CD4-positive, alpha-beta T cell treated with Interleukin-2 at 100 ng/mL for 4 hours (primary cell): ENCODE measurements around the gene TSNAX.
"Not testable (repeated sequence)": the region's sequence is repeated elsewhere in the genome, so short reads cannot be mapped to it uniquely, and the experiment has no call there.

Experiments used
- DNase-seq: peaks from one replicate; pipeline ENCODE4 v3.0.0-alpha.2; 2020; ENCODE audit warnings: low spot score

The TSNAX gene, protein sequence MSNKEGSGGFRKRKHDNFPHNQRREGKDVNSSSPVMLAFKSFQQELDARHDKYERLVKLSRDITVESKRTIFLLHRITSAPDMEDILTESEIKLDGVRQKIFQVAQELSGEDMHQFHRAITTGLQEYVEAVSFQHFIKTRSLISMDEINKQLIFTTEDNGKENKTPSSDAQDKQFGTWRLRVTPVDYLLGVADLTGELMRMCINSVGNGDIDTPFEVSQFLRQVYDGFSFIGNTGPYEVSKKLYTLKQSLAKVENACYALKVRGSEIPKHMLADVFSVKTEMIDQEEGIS

DNA sequence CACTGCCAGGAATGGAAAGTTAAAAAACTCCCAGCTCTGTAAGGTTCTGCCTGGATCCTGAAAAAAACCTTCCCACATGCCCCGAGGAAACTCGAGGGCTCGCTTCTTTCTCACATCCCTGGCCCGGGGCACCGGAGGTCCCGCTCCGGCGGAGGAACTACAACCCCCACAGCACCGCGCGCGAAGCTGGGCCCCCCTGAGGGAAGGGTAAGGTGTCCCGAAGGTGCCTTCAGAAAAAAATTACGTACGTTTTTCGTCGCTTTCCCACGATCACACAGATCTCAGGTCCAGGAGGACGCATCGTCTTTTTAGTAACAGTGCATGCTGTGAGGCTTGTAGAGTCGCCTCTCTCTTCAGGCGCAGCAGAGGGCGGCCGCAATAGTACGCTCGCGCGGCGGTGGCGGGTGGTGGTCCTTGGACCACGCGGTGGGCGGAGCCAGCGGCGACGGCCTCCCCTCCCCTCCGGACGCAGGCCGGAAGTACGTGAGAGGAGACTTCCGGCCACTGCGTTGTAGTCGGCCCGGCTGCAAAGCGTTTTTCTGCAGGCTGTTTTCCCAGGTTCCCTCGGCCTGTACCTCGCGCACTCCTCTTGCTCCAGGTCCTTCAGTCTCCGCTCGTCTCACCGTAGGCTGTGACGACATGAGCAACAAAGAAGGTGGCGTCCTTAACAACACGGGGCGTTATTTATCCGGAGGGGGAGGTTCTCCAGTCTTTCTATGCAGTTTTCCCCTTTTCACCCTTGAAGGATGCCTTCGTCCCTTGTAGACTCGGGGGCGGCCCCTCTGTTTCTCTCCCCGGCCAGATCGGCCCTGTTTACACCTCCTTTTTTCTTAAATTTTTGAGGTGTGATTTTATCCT, at the start of gene TSNAX:
TSNAX (plus strand) TSS at position 498 of the 858 bp plus-strand sequence; CDS start at position 640, 142 bp downstream.
- peak; percentile 90 for DNase-seq

- no peak for DNase-seq
Measured at GRCh38 chr1:231478811-231479210, 49.7 kb upstream of the TSNAX start.

GRCh38 chr1:231480008-231480407, 48.5 kb upstream of the TSNAX start:
- no peak for DNase-seq

DNA sequence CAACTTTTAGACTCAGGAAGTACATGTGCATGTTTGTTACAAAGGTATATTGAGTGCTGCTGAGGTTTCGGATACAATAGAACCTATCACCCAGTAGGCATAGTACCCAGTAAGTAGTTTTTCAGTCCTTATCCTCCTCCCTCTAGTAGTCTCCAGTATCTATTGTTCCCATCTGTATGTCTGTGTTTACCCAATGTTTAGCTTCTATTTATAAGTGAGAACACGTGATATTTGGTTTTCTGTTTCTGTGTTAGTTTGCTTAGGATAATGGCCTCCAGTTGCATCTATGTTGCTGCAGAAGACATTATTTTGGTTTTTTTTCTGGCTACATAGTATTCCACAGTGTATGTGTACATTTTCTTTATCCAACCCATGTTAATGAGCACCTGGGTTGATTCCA, 47.2 kb upstream of the TSNAX start:
- no peak for DNase-seq

GRCh38 chr1:231485029-231485784, 43.3 kb upstream of the TSNAX start:
- no peak for DNase-seq

DNA sequence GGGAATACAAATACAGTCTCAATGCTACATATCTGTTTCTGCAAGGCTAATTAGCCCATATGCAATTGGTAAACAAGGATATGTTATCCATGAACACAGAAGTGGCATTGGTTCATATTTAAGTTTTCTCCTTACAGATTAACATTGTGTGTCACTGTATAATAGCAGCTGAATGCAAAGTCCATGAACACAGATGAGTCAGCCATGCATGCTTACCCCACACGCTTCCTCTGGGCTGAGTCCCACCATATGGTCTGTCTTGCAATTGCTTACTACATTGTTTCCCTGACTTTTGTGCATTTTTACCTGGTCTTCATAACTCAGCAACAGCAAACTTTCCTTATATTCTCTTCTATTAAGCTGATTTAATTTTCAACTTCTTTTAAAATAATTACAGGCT, 41.5 kb upstream of the TSNAX start:
- no peak for DNase-seq

GRCh38 chr1:231487910-231488309, 40.6 kb upstream of the TSNAX start:
- no peak for DNase-seq

DNA sequence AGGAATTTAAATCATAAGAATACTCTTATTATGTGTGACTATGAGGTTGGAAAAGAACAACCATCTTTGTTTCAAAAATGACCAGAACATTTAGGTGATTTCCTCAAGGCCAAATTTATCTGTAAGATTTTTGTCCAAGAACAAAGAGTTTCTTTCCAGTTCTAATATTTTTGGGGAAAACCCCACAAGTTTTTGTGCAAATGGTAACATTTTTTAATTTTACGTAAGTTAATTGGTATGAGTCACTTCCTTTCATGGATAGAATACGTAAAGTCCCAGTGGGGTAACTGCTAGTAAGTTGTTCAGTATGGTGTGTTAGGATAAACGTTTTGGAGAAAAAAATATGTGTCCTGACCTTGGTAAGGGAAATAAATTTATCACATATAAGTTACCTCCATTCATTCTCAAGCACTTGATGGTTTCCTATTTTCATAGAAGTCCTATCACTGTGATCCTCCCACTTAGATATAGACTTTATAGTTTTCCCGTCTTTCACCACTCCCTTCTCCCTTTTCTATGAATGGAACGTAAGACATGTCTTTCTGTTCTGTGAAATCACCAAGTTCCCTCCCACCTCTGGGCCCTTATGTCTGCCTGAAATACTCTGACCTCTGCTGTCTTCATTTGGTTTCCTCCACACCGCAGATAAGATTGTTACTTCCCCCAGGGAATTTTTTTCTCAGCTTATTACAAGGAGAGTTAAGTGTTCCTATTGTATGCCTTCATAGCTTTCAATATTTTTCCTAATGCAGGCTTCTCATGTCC, 34.9 kb upstream of the TSNAX start:
- no peak for DNase-seq

DNA sequence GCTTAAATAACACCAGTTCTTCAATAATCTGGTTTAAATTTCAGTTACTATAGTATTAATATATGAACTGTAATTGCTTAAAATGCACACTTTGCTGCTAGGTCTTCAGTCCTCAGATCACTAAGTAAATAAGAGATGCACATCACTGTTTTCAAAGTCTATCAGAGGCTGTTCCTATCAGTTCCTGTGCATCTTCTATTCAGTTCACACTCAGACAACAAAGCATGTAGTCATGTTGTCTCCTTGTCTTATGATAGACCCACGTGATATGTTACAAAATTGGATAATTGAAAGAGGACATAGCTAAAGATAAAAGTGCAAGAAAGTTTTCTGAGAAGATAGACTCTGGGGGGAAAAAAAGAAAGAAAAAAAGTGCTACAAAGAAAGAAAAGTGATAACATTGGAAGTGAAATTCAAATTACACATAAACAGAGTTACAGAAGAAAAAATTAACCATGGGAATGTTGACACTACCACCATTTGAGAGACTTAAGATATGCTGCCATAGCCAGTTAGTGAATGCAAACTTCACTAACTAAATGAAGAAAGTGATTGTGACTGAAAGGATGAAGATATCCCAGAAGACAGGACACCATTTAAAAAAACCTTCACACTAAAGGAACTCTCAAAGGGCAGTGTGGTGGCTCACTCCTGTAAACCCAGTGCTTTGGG, 33.9 kb upstream of the TSNAX start:
- DNase-seq = no peak

GRCh38 chr1:231497629-231498152, 30.8 kb upstream of the TSNAX start:
- DNase-seq = no peak

DNA sequence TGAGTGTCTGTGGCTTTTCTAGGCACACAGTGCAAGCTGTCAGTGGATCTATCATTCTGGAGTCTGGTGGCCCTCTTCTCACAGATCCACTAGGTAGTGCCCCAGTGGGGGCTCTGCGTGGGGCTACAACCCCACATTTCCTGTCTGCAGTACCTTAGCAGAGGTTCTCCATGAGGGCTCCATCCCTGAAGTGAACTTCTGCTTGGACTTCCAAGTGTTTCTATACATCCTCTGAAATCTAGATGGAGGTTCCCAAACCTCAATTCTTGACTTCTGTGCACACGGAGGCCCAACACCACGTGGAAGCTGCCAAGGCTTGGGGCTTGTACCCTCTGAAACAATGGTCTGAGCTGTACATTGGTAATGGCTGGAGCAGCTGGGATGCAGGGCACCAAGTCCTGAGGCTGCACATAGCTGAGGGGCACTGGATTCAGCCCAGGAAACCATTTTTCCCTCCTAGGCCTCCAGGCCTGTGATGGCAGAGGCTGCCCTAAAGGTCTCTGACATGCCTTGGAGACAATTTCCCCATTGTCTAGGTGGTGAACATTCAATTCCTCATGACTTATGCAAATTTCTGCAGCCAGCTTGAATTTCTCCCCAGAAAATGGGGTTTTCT, 29.2 kb upstream of the TSNAX start:
- no peak for DNase-seq

GRCh38 chr1:231500666-231501065, 27.8 kb upstream of the TSNAX start:
- no peak for DNase-seq

DNA sequence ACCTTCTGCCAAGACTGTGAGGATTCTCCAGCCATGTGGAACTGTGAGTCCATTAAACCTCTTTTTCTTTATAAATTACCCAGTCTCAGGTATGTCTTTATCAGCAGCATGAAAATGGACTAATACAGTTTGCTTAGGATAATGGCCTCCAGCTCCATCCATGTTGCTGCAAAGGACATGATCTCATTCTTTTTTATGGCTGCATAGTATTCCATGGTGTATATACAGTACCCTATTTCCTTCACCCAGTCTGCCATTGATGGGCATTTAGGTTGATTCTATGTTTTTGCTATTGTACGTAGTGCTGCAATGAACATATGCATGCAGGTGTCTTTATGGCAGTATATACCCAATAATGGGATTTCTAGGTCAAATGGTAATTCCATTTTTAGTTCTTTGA, 25.3 kb upstream of the TSNAX start:
- DNase-seq = not testable (repeated sequence)

GRCh38 chr1:231507476-231508355, 20.8 kb upstream of the TSNAX start:
- no peak for DNase-seq

DNA sequence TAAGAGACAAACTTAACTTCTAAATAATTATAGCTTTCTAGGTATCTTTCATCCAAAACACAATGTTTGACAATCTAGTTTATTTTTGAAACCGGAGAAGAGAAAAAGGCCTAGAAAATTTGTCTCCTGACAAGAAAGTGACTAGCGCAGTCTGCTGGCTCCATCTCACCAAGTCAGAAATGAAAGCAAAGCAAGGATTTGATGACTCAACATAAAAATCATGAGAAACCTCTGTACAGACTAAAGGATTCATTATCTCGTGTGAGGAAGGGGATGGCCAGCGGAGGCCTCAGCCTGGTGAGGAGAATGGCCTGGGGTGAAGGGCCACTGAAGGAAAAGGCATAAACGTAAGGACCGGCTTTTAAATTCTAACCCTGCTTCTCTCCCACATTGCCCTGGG, 20.0 kb upstream of the TSNAX start:
- no peak for DNase-seq

DNA sequence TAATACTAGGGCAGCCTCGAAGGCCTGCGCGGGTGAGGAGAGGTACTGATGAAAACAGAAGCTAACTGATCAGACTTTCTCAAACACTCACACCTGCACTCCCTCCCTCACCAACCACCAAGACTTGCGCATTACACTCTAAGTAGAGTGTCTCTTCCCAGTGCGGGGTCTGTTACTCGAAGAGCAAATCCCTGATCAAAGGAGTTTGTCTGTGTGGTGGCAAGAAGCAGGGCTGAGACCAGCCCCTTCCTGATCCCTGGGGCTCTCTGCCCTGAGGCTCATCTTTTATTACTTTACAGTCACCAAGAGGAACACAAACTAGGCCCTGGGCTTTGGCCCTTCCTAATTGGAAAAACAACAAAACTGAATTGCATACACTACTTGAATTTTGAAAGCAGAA, 19.5 kb upstream of the TSNAX start:
- DNase-seq = no peak

DNA sequence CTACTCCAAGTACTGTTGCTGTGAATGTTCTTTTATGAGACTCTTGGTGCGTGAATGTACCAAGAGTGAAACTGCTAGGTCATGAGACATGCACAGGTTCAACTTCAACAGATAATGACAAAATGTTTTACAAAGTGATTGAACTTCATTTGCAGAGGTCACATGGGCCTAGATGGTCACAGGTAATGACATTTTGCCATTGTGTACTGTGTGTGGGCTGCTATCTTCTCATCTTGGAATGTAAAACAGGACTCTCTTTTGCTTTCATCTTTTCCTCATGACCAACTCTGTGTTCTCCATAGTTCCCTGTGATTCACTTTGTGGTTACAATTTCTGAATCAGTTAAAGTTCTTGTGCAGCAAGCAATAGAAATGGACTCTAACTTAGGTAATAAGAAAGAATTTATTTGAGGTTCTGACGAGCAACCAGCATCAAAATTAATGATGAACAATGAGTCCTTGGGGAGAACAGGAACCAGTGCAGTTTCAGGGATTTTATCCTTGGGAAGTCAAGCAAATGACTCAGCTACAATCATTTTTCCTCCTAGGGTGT, 16.2 kb upstream of the TSNAX start:
- no peak for DNase-seq

DNA sequence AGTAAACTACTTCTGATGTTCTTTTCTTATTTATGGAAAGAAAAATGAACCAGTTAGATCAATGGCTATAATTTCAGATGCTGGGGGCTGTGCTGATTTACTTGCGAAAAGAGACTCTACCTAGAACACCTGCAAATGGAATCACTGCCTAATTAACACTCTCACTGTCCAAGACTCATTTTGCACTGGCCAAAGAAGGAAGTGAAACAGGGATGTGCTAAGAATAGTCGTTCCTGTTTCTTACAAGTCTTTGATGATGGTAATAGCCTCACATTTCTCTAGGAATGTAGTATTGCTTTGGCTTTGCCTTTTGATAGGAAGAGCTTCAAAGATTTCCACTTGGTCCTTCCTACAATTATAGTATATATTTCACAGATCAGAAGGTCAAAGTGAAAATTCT, 12.7 kb upstream of the TSNAX start:
- DNase-seq = no peak

DNA sequence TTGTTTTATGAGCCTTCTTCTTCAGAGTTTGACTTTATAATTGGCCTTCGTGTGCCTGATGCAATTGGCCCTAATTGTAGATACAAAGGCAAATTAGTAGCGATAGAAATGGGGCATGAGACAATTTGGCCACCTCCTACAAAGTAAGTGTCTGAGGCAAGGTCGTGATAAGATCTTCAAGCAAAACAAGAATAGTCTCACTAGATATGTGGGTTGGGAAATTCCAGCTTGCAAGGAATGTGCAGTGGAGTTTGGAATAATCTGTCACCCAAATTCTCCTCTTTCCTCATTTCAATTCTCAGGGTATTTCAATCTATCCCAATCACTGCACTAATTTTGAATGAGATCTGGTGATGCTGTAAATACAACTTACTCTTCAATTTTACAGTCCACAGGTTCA, 11.4 kb upstream of the TSNAX start:
- no peak for DNase-seq
